Left lung (tissue), 10 donors: ENCODE data around the gene NFIA. TPM values are rescaled to one million over a fixed set of nuclear protein-coding genes. Genes with fewer than 3 reads are reported as not detected.

Experiments used
- ATAC-seq: fragments of 200-7000 bp; cut with Tn5 transposase; one replicate; pipeline ENCODE4 v1.9.1; 2020; ENCODE audit warnings: moderate library complexity
- DNase-seq, 4 donors: peaks; one replicate each; pipeline ENCODE4 v3.0.0-alpha.2; 2013 to 2020
- H3K27ac ChIP-seq, 2 donors: fragments of 200-600 bp; sonication (generic) in 1 of 2; one replicate each; pipeline versions ENCODE4 v1.5.0 to v1.8.0; 2020 to 2021
- H3K27me3 ChIP-seq, 2 donors: fragments of 200-600 bp; sonication (generic) in 1 of 2; one replicate each; pipeline versions ENCODE4 v1.5.0 to v1.8.0; 2020 to 2021
- H3K36me3 ChIP-seq, 2 donors: fragments of 200-600 bp; sonication (generic) in 1 of 2; one replicate each; pipeline versions ENCODE4 v1.5.0 to v1.8.0; 2020 to 2021
- H3K4me1 ChIP-seq, 2 donors: fragments of 200-600 bp; one replicate each; pipeline ENCODE4 v1.8.0; 2021
- H3K4me3 ChIP-seq, 2 donors: fragments of 200-600 bp; sonication (generic) in 1 of 2; one replicate each; pipeline versions ENCODE4 v1.5.0 to v1.8.0; 2020 to 2021; ENCODE audit warnings: mild to moderate bottlenecking in 1 of 2
- H3K9me3 ChIP-seq, 2 donors: fragments of 200-600 bp; sonication (generic) in 1 of 2; one replicate each; pipeline versions ENCODE4 v1.5.0 to v1.8.0; 2020 to 2021
- intact Hi-C, 2 donors: fragments of 100-400 bp; cut with DNase I; formaldehyde crosslinking; loops; one replicate each; pipeline versions ENCODE4 v1.11.2 to v1.14.2; 2022
- polyA plus RNA-seq, 6 donors: library from polyadenylated mRNA; unstranded; fragments of 120-200 nt; gene quantifications; one replicate each; pipeline ENCODE4 v1.2.1, GENCODE V29; 2013; ENCODE audit not compliant: insufficient read length in 6 of 6
- total RNA-seq, 2 donors: library from RNA; stranded (reverse); fragmentation: NEBNext Ultra II Directional; extraction: Animal tissue kit (Norgen Biotek cat#: 25700); gene quantifications; one replicate each; pipeline ENCODE4 v1.2.1, GENCODE V29; 2021
- TF ChIP-seq, protein P1 (sequence below), 2 donors: fragments of 200-600 bp; sonication (generic) in 1 of 2; IDR thresholded peaks; one replicate each; pipeline versions ENCODE4 v1.5.0 to v1.8.0; 2021; ENCODE audit warnings: antibody characterized with exemption in 2 of 2
- donor health status: DM: no; HTN: yes; CAD: no.
- donor health status: DM: no; HTN: no; CAD: no.

NFIA gene
- total and polyA plus RNA-seq, 8 donors, result 30.4 to 60.7 (median 37.6) TPM

DNA sequence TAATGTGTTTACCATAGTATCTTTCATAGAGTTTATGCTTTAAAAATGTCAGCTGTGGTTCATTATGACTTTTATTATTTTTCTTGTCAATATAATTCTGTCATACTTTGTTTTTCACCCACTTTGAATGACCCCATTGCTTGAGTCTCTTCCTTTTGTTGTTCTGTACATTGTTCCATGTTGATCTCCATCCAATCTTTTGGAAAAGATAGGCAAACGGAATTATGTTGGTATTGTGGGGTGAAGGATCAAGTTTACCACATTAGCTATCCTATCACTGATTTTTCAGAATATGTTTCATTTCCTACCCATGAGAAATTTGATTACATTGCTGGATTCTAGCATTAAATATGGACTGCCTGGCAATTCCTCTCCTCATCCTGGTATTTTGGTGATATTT lies 196.6 kb downstream of the NFIA start:
- DNase-seq (no peak), ATAC-seq (no peak)
- Histone ChIP-seq H3K27ac (no peak overlapping the region), H3K27me3 (no peaks in the 10 kb centered on the region), H3K4me1 (no peaks in the 10 kb centered on the region), H3K9me3 (no peaks in the 10 kb centered on the region), H3K36me3 (no peaks in the 10 kb centered on the region), H3K4me3 (no peak overlapping the region)
- TF ChIP-seq, protein P1, sequence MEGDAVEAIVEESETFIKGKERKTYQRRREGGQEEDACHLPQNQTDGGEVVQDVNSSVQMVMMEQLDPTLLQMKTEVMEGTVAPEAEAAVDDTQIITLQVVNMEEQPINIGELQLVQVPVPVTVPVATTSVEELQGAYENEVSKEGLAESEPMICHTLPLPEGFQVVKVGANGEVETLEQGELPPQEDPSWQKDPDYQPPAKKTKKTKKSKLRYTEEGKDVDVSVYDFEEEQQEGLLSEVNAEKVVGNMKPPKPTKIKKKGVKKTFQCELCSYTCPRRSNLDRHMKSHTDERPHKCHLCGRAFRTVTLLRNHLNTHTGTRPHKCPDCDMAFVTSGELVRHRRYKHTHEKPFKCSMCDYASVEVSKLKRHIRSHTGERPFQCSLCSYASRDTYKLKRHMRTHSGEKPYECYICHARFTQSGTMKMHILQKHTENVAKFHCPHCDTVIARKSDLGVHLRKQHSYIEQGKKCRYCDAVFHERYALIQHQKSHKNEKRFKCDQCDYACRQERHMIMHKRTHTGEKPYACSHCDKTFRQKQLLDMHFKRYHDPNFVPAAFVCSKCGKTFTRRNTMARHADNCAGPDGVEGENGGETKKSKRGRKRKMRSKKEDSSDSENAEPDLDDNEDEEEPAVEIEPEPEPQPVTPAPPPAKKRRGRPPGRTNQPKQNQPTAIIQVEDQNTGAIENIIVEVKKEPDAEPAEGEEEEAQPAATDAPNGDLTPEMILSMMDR (IDR thresholded peaks at IDR 0.05), result no peak
- intact Hi-C loops, result no loop called here

DNA sequence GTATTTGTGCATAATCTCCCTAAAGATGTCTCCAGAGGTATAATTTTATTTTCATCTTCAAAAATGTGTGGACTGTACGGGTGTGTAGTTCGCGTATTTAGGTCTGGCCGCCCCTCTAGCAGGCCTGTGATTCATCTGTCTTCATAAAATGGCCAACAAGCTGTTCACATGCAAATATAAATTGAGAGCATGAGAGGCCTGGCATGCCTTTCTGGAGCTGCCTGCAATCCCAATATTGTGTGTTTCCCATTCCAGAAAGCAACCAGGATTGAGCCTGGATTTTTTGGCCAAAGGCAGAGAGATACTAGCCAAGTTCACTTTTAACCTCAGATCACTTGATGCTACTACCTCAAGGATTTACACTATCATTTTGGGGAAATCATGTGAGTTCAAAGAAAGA lies 197.2 kb downstream of the NFIA start:
- TF ChIP-seq, protein P1 (IDR thresholded peaks at IDR 0.05), result no peak
- Histone ChIP-seq H3K27me3 (no peaks in the 10 kb centered on the region), H3K4me3 (no peak overlapping the region), H3K36me3 (no peaks in the 10 kb centered on the region), H3K27ac (no peak overlapping the region), H3K4me1 (peaks cover 0 to 1% of the 10 kb centered on the region in 2 donors), H3K9me3 (no peaks in the 10 kb centered on the region)
- intact Hi-C loops, result no loop called here
- no peak for ATAC-seq
- DNase-seq, result no peak

DNA sequence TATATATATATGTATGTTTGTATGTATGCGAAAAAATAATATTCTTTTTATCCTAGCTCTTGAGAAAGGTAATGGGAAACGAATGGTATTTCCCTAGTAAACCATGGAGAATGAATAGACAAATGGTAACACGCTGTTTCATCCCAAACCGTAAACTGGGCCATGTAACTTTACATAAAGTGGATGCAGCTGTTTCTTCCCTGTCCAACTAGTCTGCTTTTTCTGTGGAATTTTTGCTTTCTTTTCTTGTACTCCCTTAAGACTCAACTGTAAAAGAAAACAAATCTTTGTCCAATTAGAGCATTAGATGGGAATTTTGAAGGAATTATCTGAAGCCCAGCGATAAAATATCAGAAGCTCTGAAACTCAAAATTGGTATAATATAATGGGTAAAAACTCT lies 198.1 kb downstream of the NFIA start:
- ATAC-seq (no peak), DNase-seq (no peak)
- Histone ChIP-seq H3K9me3 (no peaks in the 10 kb centered on the region), H3K27ac (no peak overlapping the region), H3K4me3 (no peak overlapping the region), H3K36me3 (no peaks in the 10 kb centered on the region), H3K27me3 (no peaks in the 10 kb centered on the region), H3K4me1 (peaks cover 4 to 8% of the 10 kb centered on the region in 2 donors)
- intact Hi-C loops, result no loop called here
- TF ChIP-seq, protein P1 (IDR thresholded peaks at IDR 0.05), result no peak

DNA sequence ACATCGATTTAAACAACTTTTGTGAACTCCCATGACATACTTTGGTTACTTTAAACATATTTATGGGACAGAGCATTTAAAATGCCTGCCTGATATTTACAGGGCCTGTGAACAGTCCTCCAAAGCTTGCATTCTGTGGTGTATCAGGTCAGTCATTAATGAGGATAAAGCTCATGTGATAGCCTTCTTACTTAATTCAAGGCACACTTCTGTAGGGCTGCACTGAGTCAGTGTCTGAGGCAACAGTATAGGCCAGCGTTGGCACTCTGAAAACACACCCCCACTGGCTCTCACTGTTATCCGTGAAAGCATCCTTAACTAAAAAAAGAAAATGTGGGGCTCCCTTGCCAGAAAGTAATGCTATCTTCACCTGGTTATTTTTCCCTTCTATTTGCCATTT lies 200.0 kb downstream of the NFIA start:
- DNase-seq (no peak), ATAC-seq (no peak)
- H3K9me3 ChIP-seq, result no peaks in the 10 kb centered on the region

DNA sequence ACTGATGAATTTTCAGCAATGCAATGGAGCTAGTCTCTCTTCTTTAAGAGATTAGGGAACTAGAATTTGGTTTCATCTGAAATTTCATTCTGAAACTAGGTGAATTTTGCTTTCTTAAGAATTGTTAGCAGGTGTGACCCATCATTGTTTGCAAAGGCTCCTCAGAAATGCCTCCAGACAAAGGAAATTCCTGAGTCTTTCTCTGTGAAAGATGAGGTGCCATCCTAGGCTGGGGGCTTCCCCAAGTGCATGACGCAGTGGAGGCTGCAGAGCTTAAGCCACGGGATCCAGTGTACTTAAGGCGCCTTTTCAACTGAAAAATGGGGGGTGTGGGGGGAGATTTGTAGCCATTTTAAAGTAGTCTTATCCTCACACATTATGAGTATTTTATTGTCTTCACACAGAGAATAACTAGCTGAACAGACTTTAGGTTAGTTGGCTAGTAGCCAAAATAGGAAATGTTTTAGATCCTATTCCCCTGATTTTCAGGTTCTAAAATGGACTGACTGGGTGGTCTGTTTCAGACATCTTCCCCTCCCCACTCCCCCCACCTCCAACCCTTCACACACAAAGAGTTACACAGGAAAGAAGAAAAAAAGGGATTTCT lies 202.0 kb downstream of the NFIA start:
- intact Hi-C loops, result no loop called here
- Histone ChIP-seq H3K4me1 (peaks cover 5 to 11% of the 10 kb centered on the region in 2 donors), H3K27me3 (no peaks in the 10 kb centered on the region), H3K36me3 (no peaks in the 10 kb centered on the region), H3K27ac (no peak overlapping the region), H3K9me3 (no peaks in the 10 kb centered on the region), H3K4me3 (no peak overlapping the region)
- ATAC-seq, result no peak
- DNase-seq, result peak in 1 of 4 donors; percentile 23
- TF ChIP-seq, protein P1 (IDR thresholded peaks at IDR 0.05), result no peak

More for the DNA sequence above, 200.0 kb downstream of the NFIA start:
- Histone ChIP-seq H3K4me1 (peaks cover 5 to 11% of the 10 kb centered on the region in 2 donors), H3K27me3 (no peaks in the 10 kb centered on the region), H3K27ac (no peak overlapping the region), H3K4me3 (no peak overlapping the region), H3K36me3 (no peaks in the 10 kb centered on the region)
- TF ChIP-seq, protein P1 (IDR thresholded peaks at IDR 0.05), result no peak
- intact Hi-C loops, result no loop called here
